CD4-positive, alpha-beta T cell treated with Interleukin-17A for 4 hours (primary cell): ENCODE results near the gene LAMC3.
"Not testable (repeated sequence)": the region's sequence is repeated elsewhere in the genome, so short reads cannot be mapped to it uniquely, and the experiment has no call there.

Experiments
- DNase-seq: peaks from one replicate; pipeline ENCODE4 v3.0.0-alpha.2; 2020; ENCODE audit warnings: mixed read lengths

The LAMC3 gene

DNA sequence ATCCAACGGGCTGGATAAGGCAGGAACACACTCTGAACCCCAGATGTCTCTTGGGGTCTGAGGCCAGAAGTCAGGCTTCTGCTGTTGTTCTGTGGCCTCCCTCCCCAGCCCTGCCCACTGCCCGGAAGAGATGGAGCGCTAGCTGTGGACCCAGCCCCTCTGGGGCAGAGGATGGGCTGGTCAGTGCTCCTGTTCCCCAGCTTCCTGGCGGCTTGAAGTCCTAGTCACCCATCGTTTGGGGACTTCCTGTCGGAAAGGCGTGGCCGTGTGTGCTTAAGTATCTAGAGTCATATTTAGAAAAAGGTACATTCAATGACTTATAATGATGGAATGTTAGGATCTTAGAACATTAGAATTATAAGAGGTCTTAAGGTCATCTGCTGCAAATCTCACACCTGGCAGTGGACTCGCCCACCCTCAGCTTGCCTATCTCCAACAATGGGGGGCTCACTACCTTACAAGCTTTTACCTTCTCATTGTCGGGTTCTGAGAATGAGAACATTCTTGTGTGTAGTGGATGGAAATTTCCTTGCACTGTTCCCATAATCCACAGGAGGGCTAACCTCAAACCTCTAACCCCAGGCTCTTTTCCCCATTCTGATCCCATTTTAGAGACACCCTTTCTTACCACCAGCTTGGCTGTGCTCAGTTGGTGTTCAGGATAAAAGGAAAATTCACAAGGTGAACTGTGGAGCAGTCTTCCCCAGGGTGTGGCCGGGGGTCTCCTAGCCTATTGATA, 74.0 kb downstream of the LAMC3 start:
- DNase-seq = no peak

DNA sequence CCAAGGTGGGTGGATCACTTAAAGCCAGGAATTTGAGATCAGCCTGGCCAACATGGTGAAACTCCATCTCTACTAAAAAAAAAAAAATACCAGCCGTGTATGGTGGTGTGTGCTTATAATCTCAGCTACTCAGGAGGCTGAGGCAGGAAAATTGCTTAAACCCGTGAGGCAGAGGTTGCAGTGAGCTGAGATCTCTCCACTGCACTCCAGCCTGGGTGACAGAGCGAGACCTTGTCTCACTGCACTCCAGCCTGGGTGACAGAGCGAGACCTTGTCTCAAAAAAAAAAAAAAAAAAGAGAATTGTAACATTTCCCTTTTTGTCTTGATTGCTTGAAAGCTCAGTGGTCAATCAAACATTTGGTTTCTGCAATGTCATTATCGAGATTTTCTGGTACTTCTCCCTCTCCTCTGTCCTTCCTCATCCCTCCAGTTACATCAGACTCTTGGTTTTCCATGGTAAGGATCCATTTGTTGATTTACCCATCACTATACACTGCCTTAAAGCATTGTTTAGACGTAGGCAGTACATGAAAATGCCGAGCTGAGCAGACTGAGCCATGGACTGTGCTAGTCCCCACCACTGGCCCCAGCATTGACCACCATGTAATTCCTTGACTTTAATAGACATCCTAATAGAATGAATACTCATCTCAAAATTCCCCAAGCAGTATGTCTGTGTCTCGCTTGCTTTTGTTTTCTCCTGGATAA, 75.8 kb downstream of the LAMC3 start:
- no peak for DNase-seq

DNA sequence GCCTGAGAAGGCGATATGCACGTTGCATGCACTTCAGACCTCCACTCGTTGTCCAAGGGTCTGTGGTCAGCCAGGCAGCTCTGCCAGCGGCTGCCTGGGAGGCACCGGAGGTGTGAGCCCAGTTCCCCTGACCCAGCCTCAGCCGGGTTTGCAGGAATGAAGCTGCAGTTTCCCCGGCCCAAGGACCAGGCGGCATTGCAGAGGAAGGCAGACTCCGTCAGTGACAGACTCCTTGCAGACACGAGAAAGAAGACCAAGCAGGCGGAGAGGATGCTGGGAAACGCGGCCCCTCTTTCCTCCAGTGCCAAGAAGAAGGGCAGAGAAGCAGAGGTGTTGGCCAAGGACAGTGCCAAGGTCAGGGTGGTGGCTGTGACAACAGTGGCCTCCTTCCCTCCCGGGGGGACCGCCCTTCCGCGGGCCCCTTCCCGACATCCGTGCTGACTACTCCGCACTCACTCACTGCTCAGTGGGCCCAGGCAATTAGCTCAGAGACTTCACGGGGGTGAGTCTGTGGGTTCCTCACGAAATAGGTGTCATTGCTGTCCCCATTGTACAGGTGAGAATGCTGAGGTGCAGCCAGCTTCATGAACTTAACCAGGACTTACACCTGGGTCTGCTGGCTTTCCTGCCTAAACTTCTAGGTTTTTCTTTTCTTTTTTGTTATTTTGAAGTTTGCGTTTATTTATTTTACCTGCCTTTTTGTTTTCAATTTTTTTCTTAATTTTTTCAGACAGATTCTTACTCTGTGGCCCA, 76.6 kb downstream of the LAMC3 start:
- no peak for DNase-seq

DNA sequence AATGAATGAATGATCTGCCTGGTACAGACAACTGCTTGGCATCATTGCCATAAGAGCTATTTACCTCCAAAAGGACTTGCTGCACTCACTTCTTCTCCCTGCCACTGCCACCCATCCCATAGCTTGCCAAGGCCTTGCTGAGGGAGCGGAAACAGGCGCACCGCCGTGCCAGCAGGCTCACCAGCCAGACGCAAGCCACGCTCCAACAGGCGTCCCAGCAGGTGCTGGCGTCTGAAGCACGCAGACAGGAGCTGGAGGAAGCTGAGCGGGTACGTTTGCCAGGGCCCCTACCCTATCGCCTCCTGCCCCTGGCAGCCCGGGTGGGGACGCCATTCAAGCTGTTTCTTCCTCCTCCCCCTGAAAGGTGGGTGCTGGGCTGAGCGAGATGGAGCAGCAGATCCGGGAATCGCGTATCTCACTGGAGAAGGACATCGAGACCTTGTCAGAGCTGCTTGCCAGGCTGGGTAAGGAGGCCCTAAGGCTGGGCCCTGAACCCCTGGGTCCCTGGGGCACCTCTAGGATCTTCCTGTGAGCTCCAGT, 78.5 kb downstream of the LAMC3 start:
- DNase-seq = no peak

GRCh38 chr9:131090025-131090787, 81.2 kb downstream of the LAMC3 start:
- DNase-seq = no peak

DNA sequence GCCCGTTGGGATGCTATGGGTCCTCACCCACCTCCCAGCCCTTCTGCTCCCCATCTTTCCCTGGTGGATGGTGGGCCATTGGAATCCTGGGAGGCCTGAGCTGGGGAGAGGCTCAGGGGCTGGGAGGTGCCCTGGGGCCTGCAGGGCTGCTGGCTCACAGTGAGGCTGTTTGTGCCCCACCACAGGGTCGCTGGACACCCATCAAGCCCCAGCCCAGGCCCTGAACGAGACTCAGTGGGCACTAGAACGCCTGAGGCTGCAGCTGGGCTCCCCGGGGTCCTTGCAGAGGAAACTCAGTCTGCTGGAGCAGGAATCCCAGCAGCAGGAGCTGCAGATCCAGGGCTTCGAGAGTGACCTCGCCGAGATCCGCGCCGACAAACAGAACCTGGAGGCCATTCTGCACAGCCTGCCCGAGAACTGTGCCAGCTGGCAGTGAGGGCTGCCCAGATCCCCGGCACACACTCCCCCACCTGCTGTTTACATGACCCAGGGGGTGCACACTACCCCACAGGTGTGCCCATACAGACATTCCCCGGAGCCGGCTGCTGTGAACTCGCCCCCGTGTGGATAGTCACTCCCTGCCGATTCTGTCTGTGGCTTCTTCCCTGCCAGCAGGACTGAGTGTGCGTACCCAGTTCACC, 82.5 kb downstream of the LAMC3 start:
- no peak for DNase-seq

DNA sequence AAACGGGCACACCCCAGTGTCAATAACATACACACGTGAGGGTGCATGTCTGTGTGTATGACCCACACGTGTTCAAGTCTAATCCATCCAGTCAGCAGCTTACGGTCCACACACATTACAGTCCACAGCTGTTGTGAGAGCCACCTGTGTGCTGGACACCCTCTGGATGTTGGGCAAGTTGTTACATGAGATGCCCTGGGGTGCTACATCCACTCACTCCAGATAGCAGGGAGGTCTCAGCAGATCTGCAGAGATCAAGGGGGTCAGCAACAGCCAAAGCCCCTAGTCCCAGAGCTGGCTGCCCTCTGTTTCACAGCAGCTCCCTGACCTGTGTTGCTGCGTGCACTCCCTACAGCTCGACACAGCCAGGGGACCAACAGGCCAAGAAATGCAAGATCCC, 83.1 kb downstream of the LAMC3 start:
- DNase-seq = no peak

GRCh38 chr9:131092548-131093440, 83.8 kb downstream of the LAMC3 start:
- DNase-seq = no peak

- DNase-seq = no peak
These were observed 85.0 kb downstream of the LAMC3 start for GRCh38 chr9:131094015-131094414.

DNA sequence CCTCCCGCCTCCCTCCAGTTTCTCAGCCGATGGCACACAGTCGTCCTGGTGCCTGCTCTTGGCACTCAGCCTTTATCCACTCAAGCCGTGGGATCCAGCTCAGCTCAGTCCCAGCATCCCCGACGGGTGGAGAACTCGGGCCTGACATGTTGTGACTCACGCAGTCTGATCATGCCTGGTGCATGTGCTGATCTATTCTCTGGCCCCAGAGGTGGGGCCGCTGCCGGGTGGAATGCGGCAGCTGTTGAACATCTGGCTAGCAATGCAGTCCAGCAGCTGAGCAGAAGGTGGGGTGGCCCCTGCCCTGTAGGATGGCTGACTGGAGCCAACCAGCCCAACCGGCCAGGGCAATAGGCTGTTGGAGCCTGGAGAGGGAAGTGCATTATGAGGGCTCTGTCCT, 85.6 kb downstream of the LAMC3 start:
- DNase-seq = no peak

GRCh38 chr9:131095666-131096268, 86.8 kb downstream of the LAMC3 start:
- no peak for DNase-seq

- DNase-seq = peak; percentile 7
These were observed 87.5 kb downstream of the LAMC3 start, which contains the start of gene AIF1L for GRCh38 chr9:131096269-131097125. TSS of gene AIF1L (plus strand) at chr9:131096531. CDS start at chr9:131096630, 99 bp downstream.

DNA sequence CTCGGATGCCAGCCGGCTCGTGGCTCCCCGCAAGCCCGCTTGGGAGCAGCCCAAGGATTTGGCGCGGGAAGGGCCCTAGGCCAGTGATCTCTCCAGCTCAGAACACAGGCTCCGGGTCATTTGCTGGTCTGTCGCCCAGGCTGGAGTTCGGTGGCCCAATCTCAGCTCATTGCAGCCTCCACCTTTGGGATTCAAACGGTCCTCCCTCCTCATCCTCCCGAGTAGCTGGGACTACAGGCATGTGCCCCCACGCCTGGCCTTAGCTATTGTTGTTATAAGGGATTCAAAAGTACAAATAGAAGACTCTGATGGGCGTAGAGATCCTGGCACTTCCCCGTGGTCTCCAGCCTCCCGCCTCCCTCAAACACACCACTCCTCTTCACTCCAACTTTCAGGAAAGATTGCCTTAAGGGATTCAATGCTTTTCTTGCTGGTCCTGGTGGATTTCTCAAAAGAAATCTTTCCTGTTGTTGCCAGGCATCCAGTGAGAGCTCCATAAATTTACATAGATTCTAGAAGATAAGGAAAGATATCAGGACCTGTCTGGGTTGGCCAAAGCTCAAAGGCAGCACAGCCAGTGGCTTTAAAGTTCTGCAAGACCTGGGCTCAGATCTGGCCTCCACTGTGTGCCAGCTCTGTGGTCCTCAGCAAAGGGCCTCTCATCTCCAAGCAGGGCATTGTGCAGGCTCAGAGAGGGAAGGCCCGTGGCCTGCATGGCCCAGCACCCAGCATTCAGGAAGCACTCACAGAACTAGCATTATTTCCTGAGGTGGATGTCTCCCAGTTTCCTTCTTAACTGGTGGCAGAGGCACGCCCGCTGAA, 88.4 kb downstream of the LAMC3 start:
- DNase-seq = no peak

- no peak for DNase-seq
These were observed 88.9 kb downstream of the LAMC3 start for GRCh38 chr9:131097948-131098278.

DNA sequence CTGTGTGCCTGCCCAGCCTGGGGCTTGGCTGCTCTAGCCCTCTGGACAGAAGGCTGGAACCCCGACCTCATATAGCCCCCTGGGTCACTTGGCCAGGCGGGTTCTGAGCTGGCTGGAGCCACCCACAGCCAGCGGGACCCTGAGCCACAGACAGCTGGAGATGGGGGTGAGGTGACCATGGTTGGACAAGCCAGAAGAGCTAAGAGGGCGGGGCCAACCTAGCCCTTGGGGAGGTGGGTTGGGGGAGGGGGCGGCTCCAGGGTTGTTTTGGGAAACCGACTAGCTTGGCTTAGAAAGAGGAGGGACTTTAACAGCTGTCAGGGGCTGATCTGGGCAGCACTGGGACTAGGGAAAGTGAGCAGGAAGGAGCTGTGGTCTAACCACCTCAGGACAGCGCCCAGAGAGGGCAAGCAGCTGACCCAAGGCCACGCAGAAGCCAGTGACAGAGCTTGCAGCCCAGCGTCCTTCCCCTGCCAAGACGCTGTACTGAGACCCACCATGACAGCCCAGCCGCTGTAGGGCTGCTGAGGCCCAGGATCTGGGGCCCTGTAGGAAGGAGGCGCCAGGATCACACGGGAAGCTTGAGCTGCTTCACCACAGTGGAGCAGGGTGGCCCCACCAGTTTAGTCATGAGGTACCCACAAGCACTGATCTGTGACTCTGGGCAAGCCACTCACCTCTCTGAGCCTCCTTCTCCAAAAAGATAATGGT, 89.6 kb downstream of the LAMC3 start:
- DNase-seq = no peak

DNA sequence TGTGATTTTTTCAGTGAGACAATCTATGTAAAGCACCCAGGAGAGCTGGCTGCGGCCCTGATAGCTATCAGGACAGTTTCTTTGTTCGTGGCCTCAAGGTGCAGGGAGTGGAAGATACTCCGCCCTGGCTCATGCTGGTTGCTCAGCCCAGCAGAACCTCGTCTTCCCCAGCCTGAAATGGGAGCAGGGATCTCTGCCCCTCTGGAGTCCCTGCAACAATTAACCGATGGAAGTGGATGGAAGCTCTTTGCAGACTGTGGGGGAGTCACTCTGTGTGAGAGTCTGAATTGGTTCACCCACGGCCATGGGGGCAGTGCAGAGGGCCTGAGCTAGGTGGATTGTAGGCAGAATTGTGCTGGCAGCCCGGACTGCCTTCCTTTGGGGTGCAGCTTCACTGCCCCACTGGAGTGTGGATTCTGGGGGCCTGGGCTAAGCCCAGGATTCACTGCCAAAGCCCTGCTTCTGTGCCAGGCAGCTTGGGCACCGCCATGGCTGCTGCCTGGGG, 90.2 kb downstream of the LAMC3 start:
- no peak for DNase-seq

- DNase-seq = not testable (repeated sequence)
These were observed 90.9 kb downstream of the LAMC3 start for GRCh38 chr9:131099845-131100244.

- no peak for DNase-seq
These were observed 91.5 kb downstream of the LAMC3 start for GRCh38 chr9:131100445-131100844.
